ENCODE measurements around the gene ARSI. TPM values are rescaled to one million over a fixed set of nuclear protein-coding genes. Genes with fewer than 3 reads are reported as not detected.

ARSI gene
- total and polyA plus RNA-seq, 2 of the 13 experiments (the other 11 are each of a cell fraction or from before 2014, with no cell fraction given) = 4.2 to 33.9 TPM

DNA sequence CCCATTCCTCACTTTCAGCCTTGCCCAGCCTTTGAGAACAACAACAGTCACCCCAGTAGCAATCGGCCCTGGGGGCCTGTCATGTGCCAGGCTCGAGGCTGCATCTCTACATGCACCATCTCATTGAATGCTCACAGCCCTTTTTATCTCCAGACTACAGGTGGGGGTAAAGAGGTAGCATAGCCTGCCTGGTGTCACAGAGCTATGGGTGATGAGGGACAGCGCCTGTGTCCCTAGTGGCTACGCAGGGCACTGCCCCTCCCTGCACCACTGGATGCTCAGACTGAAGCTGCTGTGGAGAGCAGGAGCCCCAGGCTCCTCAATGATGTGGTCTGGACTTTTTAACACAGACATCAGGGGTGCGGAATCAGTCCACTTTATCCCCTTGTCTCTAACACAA, 15.9 kb downstream of the ARSI start (continued):
- TF ChIP-seq, protein P1, sequence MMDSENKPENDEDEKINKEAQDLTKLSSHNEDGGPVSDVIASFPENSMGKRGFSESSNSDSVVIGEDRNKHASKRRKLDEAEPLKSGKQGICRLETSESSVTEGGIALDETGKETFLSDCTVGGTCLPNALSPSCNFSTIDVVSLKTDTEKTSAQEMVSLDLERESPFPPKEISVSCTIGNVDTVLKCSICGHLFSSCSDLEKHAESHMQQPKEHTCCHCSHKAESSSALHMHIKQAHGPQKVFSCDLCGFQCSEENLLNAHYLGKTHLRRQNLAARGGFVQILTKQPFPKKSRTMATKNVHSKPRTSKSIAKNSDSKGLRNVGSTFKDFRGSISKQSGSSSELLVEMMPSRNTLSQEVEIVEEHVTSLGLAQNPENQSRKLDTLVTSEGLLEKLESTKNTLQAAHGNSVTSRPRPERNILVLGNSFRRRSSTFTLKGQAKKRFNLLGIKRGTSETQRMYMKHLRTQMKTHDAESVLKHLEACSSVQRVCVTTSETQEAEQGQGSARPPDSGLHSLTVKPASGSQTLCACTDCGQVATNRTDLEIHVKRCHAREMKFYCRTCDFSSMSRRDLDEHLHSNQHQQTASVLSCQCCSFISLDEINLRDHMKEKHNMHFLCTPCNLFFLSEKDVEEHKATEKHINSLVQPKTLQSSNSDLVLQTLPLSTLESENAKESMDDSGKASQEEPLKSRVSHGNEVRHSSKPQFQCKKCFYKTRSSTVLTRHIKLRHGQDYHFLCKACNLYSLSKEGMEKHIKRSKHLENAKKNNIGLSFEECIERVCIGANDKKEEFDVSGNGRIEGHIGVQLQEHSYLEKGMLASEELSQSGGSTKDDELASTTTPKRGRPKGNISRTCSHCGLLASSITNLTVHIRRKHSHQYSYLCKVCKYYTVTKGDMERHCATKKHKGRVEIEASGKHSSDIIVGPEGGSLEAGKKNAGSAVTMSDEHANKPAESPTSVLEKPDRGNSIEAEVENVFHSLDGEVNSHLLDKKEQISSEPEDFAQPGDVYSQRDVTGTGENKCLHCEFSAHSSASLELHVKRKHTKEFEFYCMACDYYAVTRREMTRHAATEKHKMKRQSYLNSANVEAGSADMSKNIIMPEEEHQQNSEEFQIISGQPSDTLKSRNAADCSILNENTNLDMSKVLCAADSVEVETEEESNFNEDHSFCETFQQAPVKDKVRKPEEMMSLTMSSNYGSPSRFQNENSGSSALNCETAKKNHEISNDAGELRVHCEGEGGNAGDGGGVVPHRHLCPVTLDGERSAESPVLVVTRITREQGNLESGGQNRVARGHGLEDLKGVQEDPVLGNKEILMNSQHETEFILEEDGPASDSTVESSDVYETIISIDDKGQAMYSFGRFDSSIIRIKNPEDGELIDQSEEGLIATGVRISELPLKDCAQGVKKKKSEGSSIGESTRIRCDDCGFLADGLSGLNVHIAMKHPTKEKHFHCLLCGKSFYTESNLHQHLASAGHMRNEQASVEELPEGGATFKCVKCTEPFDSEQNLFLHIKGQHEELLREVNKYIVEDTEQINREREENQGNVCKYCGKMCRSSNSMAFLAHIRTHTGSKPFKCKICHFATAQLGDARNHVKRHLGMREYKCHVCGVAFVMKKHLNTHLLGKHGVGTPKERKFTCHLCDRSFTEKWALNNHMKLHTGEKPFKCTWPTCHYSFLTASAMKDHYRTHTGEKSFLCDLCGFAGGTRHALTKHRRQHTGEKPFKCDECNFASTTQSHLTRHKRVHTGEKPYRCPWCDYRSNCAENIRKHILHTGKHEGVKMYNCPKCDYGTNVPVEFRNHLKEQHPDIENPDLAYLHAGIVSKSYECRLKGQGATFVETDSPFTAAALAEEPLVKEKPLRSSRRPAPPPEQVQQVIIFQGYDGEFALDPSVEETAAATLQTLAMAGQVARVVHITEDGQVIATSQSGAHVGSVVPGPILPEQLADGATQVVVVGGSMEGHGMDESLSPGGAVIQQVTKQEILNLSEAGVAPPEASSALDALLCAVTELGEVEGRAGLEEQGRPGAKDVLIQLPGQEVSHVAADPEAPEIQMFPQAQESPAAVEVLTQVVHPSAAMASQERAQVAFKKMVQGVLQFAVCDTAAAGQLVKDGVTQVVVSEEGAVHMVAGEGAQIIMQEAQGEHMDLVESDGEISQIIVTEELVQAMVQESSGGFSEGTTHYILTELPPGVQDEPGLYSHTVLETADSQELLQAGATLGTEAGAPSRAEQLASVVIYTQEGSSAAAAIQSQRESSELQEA (CRISPR knock-in tag; IDR thresholded peaks at IDR 0.05; ENCODE audit: not compliant biosample characterization) = no peak
- TF ChIP-seq KDM2A (CRISPR knock-in tag; IDR thresholded peaks at IDR 0.05; ENCODE audit: borderline replicate concordance, low read depth) (peak; percentile 37; the same call in 1 of the 2 replicates), TAF15 (IDR thresholded peaks at IDR 0.05; ENCODE audit: low read depth, low read length, poor library complexity, severe bottlenecking) (no peak), CHD4 (IDR thresholded peaks at IDR 0.05; ENCODE audit: borderline replicate concordance, low read length) (no peak), ZMAT3 (CRISPR knock-in tag; conservative IDR thresholded peaks at IDR 0.05) (no peak), KDM4B (CRISPR knock-in tag; IDR thresholded peaks at IDR 0.05) (no peak), WIZ (CRISPR knock-in tag; IDR thresholded peaks at IDR 0.05) (no peak), ARHGAP35 (CRISPR knock-in tag; IDR thresholded peaks at IDR 0.05; ENCODE audit: borderline replicate concordance) (no peak), GATAD1 (CRISPR knock-in tag; IDR thresholded peaks at IDR 0.05) (0 out of 2 replicates have a peak, but pooled peaks have one; percentile 17), TAF1 (CRISPR knock-in tag; IDR thresholded peaks at IDR 0.05) (no peak), ZBTB7A (CRISPR knock-in tag; IDR thresholded peaks at IDR 0.05) (no peak), KDM3A (CRISPR knock-in tag; IDR thresholded peaks at IDR 0.05; ENCODE audit: low read depth) (no peak), CBX1 (IDR thresholded peaks at IDR 0.05; ENCODE audit: low read depth) (no peak), ZNF780A (CRISPR knock-in tag; IDR thresholded peaks at IDR 0.05) (no peak), MZF1 (CRISPR knock-in tag; IDR thresholded peaks at IDR 0.05; ENCODE audit: borderline replicate concordance) (no peak), DNMT1 (CRISPR knock-in tag; IDR thresholded peaks at IDR 0.05) (no peak)
- TF ChIP-seq, protein P2, sequence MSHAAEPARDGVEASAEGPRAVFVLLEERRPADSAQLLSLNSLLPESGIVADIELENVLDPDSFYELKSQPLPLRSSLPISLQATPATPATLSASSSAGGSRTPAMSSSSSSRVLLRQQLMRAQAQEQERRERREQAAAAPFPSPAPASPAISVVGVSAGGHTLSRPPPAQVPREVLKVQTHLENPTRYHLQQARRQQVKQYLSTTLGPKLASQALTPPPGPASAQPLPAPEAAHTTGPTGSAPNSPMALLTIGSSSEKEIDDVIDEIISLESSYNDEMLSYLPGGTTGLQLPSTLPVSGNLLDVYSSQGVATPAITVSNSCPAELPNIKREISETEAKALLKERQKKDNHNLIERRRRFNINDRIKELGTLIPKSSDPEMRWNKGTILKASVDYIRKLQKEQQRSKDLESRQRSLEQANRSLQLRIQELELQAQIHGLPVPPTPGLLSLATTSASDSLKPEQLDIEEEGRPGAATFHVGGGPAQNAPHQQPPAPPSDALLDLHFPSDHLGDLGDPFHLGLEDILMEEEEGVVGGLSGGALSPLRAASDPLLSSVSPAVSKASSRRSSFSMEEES (CRISPR knock-in tag; IDR thresholded peaks at IDR 0.05) = no peak
- TF ChIP-seq, protein P3, sequence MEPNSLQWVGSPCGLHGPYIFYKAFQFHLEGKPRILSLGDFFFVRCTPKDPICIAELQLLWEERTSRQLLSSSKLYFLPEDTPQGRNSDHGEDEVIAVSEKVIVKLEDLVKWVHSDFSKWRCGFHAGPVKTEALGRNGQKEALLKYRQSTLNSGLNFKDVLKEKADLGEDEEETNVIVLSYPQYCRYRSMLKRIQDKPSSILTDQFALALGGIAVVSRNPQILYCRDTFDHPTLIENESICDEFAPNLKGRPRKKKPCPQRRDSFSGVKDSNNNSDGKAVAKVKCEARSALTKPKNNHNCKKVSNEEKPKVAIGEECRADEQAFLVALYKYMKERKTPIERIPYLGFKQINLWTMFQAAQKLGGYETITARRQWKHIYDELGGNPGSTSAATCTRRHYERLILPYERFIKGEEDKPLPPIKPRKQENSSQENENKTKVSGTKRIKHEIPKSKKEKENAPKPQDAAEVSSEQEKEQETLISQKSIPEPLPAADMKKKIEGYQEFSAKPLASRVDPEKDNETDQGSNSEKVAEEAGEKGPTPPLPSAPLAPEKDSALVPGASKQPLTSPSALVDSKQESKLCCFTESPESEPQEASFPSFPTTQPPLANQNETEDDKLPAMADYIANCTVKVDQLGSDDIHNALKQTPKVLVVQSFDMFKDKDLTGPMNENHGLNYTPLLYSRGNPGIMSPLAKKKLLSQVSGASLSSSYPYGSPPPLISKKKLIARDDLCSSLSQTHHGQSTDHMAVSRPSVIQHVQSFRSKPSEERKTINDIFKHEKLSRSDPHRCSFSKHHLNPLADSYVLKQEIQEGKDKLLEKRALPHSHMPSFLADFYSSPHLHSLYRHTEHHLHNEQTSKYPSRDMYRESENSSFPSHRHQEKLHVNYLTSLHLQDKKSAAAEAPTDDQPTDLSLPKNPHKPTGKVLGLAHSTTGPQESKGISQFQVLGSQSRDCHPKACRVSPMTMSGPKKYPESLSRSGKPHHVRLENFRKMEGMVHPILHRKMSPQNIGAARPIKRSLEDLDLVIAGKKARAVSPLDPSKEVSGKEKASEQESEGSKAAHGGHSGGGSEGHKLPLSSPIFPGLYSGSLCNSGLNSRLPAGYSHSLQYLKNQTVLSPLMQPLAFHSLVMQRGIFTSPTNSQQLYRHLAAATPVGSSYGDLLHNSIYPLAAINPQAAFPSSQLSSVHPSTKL (CRISPR knock-in tag; IDR thresholded peaks at IDR 0.05) = no peak
